COLO668 (cell line): ENCODE measurements around the gene COQ8A.
"Not testable (repeated sequence)": the region's sequence is repeated elsewhere in the genome, so short reads cannot be mapped to it uniquely, and the experiment has no call there.

ENCODE experiments used
- DNase-seq: peaks from one replicate; lab custom pipeline; 2025; ENCODE audit not compliant: unreplicated experiment; lab: John Stamatoyannopoulos, UW

COQ8A gene

GRCh38 chr1:226951286-226952117, 11.4 kb downstream of the COQ8A start:
- DNase-seq = no peak

DNA sequence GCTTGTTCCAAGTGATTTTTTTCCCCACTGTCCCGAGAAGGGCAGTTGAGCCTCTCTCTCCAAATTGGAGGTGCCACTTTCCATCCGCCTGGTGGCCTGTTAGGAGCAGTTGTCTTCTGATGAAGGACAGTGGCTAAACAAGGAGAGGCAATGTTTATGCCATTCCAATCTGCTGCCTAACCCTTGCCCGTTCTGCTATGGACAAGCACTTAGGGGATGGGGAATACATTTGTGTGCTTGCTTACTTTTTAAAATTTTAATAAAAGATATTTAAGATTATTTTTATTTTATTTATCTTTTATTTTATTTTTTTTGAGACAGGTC, 12.0 kb downstream of the COQ8A start:
- DNase-seq = no peak

GRCh38 chr1:226953175-226953800, 13.2 kb downstream of the COQ8A start:
- no peak for DNase-seq

DNA sequence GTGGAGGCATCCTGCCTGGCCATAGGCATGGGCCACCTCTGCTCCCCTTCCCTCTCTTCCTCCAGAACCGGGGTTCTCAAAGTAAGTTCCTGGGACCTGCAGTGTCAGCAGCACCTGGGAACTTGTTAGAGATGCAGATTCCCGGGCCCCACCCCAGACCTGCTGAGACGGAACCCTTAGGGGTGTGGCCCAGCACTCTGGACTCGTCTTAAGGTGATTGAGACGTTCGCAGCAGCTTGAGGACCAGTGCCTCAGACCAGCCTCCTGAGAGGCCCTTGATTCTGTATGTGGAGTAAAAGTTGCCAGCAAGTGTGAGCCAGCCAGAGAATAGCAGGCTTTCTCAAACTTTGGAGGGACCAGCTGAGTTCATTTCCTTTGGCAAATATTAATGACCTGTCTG, 14.2 kb downstream of the COQ8A start:
- no peak for DNase-seq

GRCh38 chr1:226954777-226955176, 14.7 kb downstream of the COQ8A start:
- no peak for DNase-seq

DNA sequence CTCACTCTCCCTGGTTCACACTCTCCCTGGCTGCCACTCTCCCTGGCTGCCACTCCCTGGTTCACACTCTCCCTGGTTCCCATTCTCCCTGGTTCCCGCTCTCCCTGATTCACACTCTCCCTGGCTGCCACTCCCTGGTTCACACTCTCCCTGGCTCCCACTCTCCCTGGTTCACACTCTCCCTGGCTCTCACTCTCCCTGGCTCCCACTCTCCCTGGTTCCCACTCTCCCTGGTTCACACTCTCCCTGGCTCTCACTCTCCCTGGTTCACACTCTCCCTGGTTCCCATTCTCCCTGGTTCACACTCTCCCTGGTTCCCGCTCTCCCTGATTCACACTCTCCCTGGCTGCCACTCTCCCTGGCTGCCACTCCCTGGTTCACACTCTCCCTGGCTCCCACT, 15.8 kb downstream of the COQ8A start:
- DNase-seq = not testable (repeated sequence)

- no peak for DNase-seq
These were observed 17.0 kb downstream of the COQ8A start for GRCh38 chr1:226956942-226957713.

- no peak for DNase-seq
These were observed 17.6 kb downstream of the COQ8A start for GRCh38 chr1:226957714-226958113.

- no peak for DNase-seq
These were observed 18.2 kb downstream of the COQ8A start for GRCh38 chr1:226958300-226958699.

DNA sequence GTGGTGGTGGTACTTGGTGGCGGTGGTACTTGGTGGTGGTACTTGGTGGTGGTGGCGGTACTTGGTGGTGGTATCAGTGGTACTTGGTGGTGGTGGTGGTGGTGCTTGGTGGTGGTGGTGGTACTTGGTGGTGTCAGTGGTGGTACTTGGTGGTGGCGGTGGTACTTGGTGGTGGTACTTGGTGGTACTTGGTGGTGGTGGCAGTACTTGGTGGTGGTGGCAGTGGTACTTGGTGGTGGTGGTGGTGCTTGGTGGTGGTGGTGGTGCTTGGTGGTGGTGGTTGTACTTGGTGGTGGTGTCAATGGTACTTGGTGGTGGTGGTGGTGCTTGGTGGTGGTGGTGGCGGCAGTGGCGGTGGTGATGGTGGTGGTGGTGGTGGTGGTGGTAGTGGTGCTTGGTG, 20.2 kb downstream of the COQ8A start:
- DNase-seq = no peak

GRCh38 chr1:226960944-226961765, 21.1 kb downstream of the COQ8A start:
- DNase-seq = no peak

DNA sequence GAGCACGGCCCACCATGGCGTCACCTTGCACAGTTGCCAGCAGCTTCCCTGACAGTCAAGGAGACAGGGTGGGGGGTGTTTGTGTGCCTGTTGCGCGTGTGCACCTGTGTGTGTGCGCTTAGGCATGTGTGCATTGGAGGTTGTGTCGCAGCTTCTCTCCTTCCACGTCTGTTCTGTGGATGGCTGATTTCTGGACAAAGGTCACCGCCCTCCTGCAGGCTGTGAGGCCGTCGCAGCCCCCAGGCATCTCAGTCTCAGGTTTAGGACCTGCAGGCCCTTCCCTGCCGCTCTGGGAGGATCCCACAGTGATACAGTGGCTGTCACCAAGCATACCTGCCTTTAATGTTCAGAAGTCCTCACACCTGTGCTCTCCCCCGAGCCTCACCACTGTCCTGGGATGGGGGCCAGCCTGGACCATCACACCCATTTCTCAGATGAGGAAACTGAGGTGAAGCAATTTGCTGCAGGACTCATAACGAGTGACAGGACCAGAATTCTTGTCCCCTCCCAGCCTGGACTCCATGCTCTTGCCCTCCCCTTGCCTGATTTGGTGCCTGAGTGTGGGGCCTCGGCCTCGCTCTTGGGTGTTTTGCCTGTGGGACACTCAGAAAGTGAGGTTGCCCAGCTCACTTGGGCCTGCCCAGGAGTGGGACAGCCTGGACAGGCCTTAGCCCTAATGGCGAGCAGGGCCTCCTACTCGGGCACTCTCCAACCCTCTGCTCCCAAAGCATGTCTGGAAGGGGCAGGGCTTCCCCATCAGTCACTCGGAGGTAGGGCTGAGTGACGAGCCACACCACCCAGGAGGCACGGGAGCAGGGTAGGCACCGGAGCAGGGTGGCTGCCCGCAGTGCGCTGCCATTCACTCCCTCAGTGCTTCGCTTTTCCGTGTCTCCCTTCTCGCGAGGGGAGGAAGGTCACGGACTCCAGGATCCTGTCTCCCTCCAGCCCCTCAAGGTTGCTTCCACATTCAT, 22.6 kb downstream of the COQ8A start:
- DNase-seq = no peak

DNA sequence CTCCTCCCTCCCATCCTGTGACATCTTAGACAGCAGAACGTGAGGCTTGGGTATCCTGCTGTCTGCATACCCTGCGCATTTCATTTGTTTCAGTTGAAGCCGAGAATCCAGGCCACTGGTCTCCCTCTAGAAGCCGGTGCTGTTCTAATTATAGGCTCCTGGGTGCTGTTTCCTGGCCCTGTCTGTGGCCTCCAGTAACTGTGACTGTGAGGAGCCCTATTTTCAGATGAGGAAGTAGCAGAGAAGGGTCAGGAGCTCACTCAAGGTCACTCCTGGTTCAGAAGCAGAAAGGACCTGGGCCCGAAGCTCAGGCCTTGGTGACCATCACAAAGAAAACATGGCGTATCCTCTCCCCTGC, 24.0 kb downstream of the COQ8A start:
- DNase-seq = no peak

GRCh38 chr1:226964611-226965486, 24.8 kb downstream of the COQ8A start:
- no peak for DNase-seq

DNA sequence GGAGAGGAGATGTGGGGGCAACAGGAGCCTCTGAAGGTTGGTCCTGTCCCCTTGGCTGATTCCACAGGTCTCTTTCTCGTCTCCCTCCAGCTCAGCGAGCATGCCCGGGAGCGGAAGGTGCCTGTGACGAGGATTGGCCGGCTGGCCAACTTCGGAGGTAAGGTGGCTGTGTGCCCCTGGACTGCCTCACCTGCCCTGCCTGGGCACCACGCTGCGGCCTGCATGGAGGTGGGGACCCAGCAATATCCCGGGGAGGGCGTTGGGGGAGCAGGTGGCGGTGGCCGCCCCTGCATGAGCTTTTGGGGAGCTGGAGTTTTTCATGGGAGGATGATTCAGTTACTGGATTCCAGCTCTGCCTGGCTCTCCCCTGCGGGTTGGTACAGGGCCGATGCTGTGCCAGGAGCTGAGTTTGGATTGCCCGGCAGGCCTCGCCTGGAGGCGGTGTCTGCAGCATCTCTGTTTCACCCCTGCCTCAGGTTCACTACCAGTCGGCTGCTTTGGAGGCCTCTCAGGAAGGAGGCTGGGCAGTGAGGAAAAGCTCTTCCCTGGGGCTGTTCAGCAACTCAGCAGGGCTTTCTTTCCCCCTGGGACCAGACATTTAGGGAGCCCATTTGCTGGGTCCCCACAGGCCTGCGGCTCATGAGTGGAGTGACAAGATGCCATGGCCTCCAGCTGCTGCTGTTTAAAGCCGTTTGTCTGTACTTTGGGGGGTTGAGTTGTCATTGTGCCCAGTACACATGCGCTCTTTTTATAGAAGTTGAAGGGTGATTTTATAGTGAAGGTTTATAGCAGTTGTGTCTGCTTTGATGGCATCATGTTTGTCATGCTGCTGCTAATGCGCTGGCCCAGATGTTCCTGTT, 25.7 kb downstream of the COQ8A start:
- DNase-seq = no peak

- DNase-seq = no peak
These were observed 26.6 kb downstream of the COQ8A start for GRCh38 chr1:226966683-226967082.

GRCh38 chr1:226967665-226968064, 27.6 kb downstream of the COQ8A start:
- DNase-seq = no peak

GRCh38 chr1:226971765-226972164, 31.7 kb downstream of the COQ8A start:
- no peak for DNase-seq
